GM10847 (cell line): ENCODE measurements around the gene SFXN1.
A peak's percentile ranks its signal among the peaks of the same experiment; 100 is the strongest.

Experiments
- POLR2A ChIP-seq: IDR thresholded peaks from 2 replicates; pipeline ENCODE4 v1.6.1; 2011; ENCODE audit not compliant: insufficient read length; ENCODE audit errors: extremely low read depth

Gene SFXN1

GRCh38 chr5:175478384-175479124 is at the start of gene SFXN1:
TSS of gene SFXN1 (plus strand) at chr5:175478560. CDS start at chr5:175492104, 13,544 bp downstream.
- peak; percentile 73 for TF ChIP-seq POLR2A

GRCh38 chr5:175434800-175435199 is 43.6 kb upstream of the SFXN1 start:
- TF ChIP-seq POLR2A, result no peak

GRCh38 chr5:175436359-175436758 is 42.0 kb upstream of the SFXN1 start:
- TF ChIP-seq POLR2A, result no peak

- TF ChIP-seq POLR2A, result no peak
These were observed 40.0 kb upstream of the SFXN1 start for GRCh38 chr5:175438234-175438857.

GRCh38 chr5:175443514-175444059 is 34.8 kb upstream of the SFXN1 start:
- TF ChIP-seq POLR2A, result no peak

- no peak for TF ChIP-seq POLR2A
These were observed 34.1 kb upstream of the SFXN1 start, which contains the start of gene DRD1 for GRCh38 chr5:175444060-175444904. TSS of gene DRD1 (minus strand) at chr5:175444182. CDS start at chr5:175443099, 1,083 bp downstream.

GRCh38 chr5:175444905-175445456 is 33.4 kb upstream of the SFXN1 start:
- no peak for TF ChIP-seq POLR2A

GRCh38 chr5:175447571-175447970 is 30.8 kb upstream of the SFXN1 start:
- no peak for TF ChIP-seq POLR2A

GRCh38 chr5:175448276-175448675 is 30.1 kb upstream of the SFXN1 start:
- TF ChIP-seq POLR2A, result no peak

- no peak for TF ChIP-seq POLR2A
These were observed 26.2 kb upstream of the SFXN1 start for GRCh38 chr5:175452166-175452565.

GRCh38 chr5:175456105-175456742 is 22.1 kb upstream of the SFXN1 start:
- no peak for TF ChIP-seq POLR2A

GRCh38 chr5:175457466-175457865 is 20.9 kb upstream of the SFXN1 start:
- TF ChIP-seq POLR2A, result no peak

- no peak for TF ChIP-seq POLR2A
These were observed 18.2 kb upstream of the SFXN1 start for GRCh38 chr5:175460126-175460525.

GRCh38 chr5:175460552-175460951 is 17.8 kb upstream of the SFXN1 start:
- no peak for TF ChIP-seq POLR2A

GRCh38 chr5:175461370-175461769 is 17.0 kb upstream of the SFXN1 start:
- TF ChIP-seq POLR2A, result no peak
